H1 (cell line): ENCODE measurements around the gene TOP1. TPM values are rescaled to one million over a fixed set of nuclear protein-coding genes. Genes with fewer than 3 reads are reported as not detected.

ENCODE experiments used
- CTCF ChIA-PET: fragments of 300-600 bp; sonication (Branson Sonifier 250); formaldehyde crosslinking; loops from one replicate; lab custom pipeline; 2021; ENCODE audit not compliant: partially characterized antibody; lab: Charles Lee
- POLR2A ChIA-PET: fragments of 300-600 bp; sonication (Branson Sonifier 250); formaldehyde crosslinking; loops from one replicate; lab custom pipeline; 2021; ENCODE audit warnings: inconsistent platforms; ENCODE audit not compliant: partially characterized antibody; lab: Charles Lee
- DNase-seq, 2 experiments: peaks; one replicate each; pipeline versions ENCODE4 v3.0.0 to v3.0.0-alpha.2; 2010 to 2022; ENCODE audit warnings: low spot score in 2 of 2, low read depth in 1 of 2, mixed read lengths in 1 of 2
- FAIRE-seq: peaks from 2 replicates; lab custom pipeline; 2011; peaks lifted over from hg19 to GRCh38; lab: Jason Lieb, UNC
- H2AFZ ChIP-seq: 2 replicates; pipeline ENCODE4 v1.8.1; 2012; ENCODE audit warnings: low read length, inconsistent platforms
- H2AK5ac ChIP-seq: 2 replicates; pipeline ENCODE4 v1.6.1; 2013; ENCODE audit warnings: low read depth, low read length
- H2BK120ac ChIP-seq: replicated peaks from 2 replicates; pipeline ENCODE3; 2013; ENCODE audit warnings: low read depth, low read length, inconsistent platforms
- H2BK12ac ChIP-seq: 2 replicates; pipeline ENCODE4 v1.6.1; 2013; ENCODE audit warnings: low read depth, low read length
- H2BK15ac ChIP-seq: 2 replicates; pipeline ENCODE4 v1.6.1; 2013; ENCODE audit warnings: low read length
- H2BK20ac ChIP-seq: 2 replicates; pipeline ENCODE4 v1.6.1; 2013; ENCODE audit warnings: low read length
- H2BK5ac ChIP-seq: 2 replicates; pipeline ENCODE4 v1.6.1; 2013; ENCODE audit warnings: low read depth, low read length
- H3K14ac ChIP-seq: 2 replicates; pipeline ENCODE4 v1.6.1; 2013; ENCODE audit warnings: inconsistent platforms; ENCODE audit not compliant: insufficient read length
- H3K18ac ChIP-seq: 2 replicates; pipeline ENCODE4 v1.6.1; 2013; ENCODE audit warnings: low read length; ENCODE audit errors: extremely low read depth
- H3K23ac ChIP-seq: 2 replicates; pipeline ENCODE4 v1.6.1; 2013; ENCODE audit warnings: inconsistent platforms; ENCODE audit not compliant: insufficient read length
- H3K23me2 ChIP-seq: 2 replicates; pipeline ENCODE4 v1.6.1; 2013; ENCODE audit warnings: low read depth, low read length
- H3K27ac ChIP-seq: 2 replicates; pipeline ENCODE4 v1.6.1; 2011; ENCODE audit warnings: low read depth, low read length, inconsistent platforms
- H3K27me3 ChIP-seq, 4 experiments: replicated peaks in 1 of 4; 1 replicate in 1 of 4; 2 replicates in 3 of 4; pipeline versions ENCODE4 v1.6.1 to v1.8.1; 2011 to 2013; ENCODE audit warnings: low read length in 3 of 4, mild to moderate bottlenecking in 3 of 4, inconsistent platforms in 2 of 4, mixed read lengths in 2 of 4, moderate library complexity in 1 of 4; ENCODE audit not compliant: control insufficient read depth in 3 of 4, insufficient read depth in 3 of 4; ENCODE audit errors: extremely low read depth in 1 of 4
- H3K36me3 ChIP-seq, 4 experiments: 2 replicates each; pipeline versions ENCODE4 v1.6.1 to v1.8.1; 2011 to 2013; ENCODE audit warnings: mild to moderate bottlenecking in 4 of 4, low read length in 3 of 4, moderate library complexity in 2 of 4, control low read depth in 1 of 4, inconsistent platforms in 1 of 4; ENCODE audit not compliant: insufficient read depth in 4 of 4, control insufficient read depth in 2 of 4
- H3K4ac ChIP-seq: replicated peaks from 2 replicates; pipeline ENCODE3; 2013; ENCODE audit warnings: low read length, low read depth, mixed read lengths, inconsistent platforms; ENCODE audit not compliant: insufficient read length
- H3K4me1 ChIP-seq, 4 experiments: replicated peaks in 1 of 4; 1 replicate in 1 of 4; 2 replicates in 3 of 4; pipeline versions ENCODE4 v1.6.1 to v1.8.1; 2011 to 2013; ENCODE audit warnings: low read length in 3 of 4, inconsistent platforms in 2 of 4, mixed read lengths in 1 of 4; ENCODE audit not compliant: insufficient read depth in 4 of 4, control insufficient read depth in 3 of 4
- H3K4me2 ChIP-seq, 2 experiments: 2 replicates each; pipeline versions ENCODE4 v1.6.1 to v1.8.1; 2011 to 2013; ENCODE audit warnings: low read depth in 2 of 2, low read length in 2 of 2, control low read depth in 1 of 2, inconsistent platforms in 1 of 2, mild to moderate bottlenecking in 1 of 2; ENCODE audit not compliant: insufficient read depth in 1 of 2
- H3K4me3 ChIP-seq, 4 experiments: fragments of 200-600, 300-600 bp in 1 of 4; sonication (generic), shearing (Covaris generic), sonication (Bioruptor Twin) in 1 of 4; 2 replicates each; pipeline versions ENCODE4 v1.5.1 to v1.8.1; 2011 to 2016; ENCODE audit warnings: low read length in 4 of 4, low read depth in 3 of 4, control low read depth in 2 of 4, inconsistent platforms in 2 of 4, mild to moderate bottlenecking in 2 of 4, mixed read lengths in 1 of 4, moderate library complexity in 1 of 4; ENCODE audit not compliant: insufficient read depth in 2 of 4; ENCODE audit errors: extremely low read depth in 1 of 4
- H3K56ac ChIP-seq: replicated peaks from 2 replicates; pipeline ENCODE3; 2013; ENCODE audit warnings: low read depth, mild to moderate bottlenecking, mixed read lengths, low read length, inconsistent platforms; ENCODE audit not compliant: insufficient read length
- H3K79me1 ChIP-seq: 2 replicates; pipeline ENCODE4 v1.6.1; 2013; ENCODE audit warnings: low read depth, low read length, control low read depth
- H3K79me2 ChIP-seq, 2 experiments: 2 replicates each; pipeline versions ENCODE4 v1.6.1 to v1.8.1; 2012 to 2013; ENCODE audit warnings: low read length in 2 of 2, mild to moderate bottlenecking in 2 of 2, inconsistent platforms in 1 of 2; ENCODE audit not compliant: insufficient read depth in 2 of 2, control insufficient read depth in 1 of 2
- H3K9ac ChIP-seq, 4 experiments: replicated peaks in 1 of 4; 1 replicate in 1 of 4; 2 replicates in 3 of 4; pipeline versions ENCODE4 v1.6.1 to v1.8.1; 2011 to 2013; ENCODE audit warnings: low read depth in 3 of 4, low read length in 3 of 4, control low read depth in 2 of 4, mild to moderate bottlenecking in 2 of 4, moderate library complexity in 2 of 4, inconsistent platforms in 1 of 4; ENCODE audit errors: extremely low read depth in 1 of 4
- H3K9me3 ChIP-seq, 2 experiments: 2 replicates each; pipeline versions ENCODE4 v1.6.1 to v1.8.1; 2012 to 2013; ENCODE audit warnings: mild to moderate bottlenecking in 2 of 2, moderate library complexity in 2 of 2, control low read depth in 1 of 2, inconsistent platforms in 1 of 2, low read depth in 1 of 2, low read length in 1 of 2, mixed read lengths in 1 of 2; ENCODE audit not compliant: insufficient read depth in 2 of 2
- H4K20me1 ChIP-seq, 2 experiments: replicated peaks in 1 of 2; 2 replicates each; pipeline versions ENCODE3 to v1.8.1; 2011 to 2013; ENCODE audit warnings: inconsistent platforms in 2 of 2, low read length in 2 of 2, mild to moderate bottlenecking in 1 of 2; ENCODE audit not compliant: insufficient read depth in 2 of 2, control insufficient read depth in 1 of 2
- H4K5ac ChIP-seq: 2 replicates; pipeline ENCODE4 v1.6.1; 2013; ENCODE audit warnings: low read length, low read depth, mixed read lengths, inconsistent platforms; ENCODE audit not compliant: insufficient read length
- H4K8ac ChIP-seq: 2 replicates; pipeline ENCODE4 v1.8.0; 2013; ENCODE audit warnings: mild to moderate bottlenecking, moderate library complexity, low read length, inconsistent platforms; ENCODE audit not compliant: insufficient read depth; ENCODE audit errors: extremely low read depth
- H4K91ac ChIP-seq: replicated peaks from 2 replicates; pipeline ENCODE3; 2013; ENCODE audit warnings: low read length, mixed read lengths, inconsistent platforms; ENCODE audit not compliant: insufficient read length
- ASH2L ChIP-seq: fragments of 200-600, 300-600 bp; sonication (generic); IDR thresholded peaks from one replicate; pipeline ENCODE4 v1.7.1; 2017; ENCODE audit warnings: low read length
- CHD1 ChIP-seq: IDR thresholded peaks from 2 replicates; pipeline ENCODE4 v1.6.1; 2012; ENCODE audit warnings: low read depth, low read length, improper control_type of control experiment
- CTBP2 ChIP-seq: IDR thresholded peaks from 2 replicates; pipeline ENCODE4 v1.7.0; 2011; ENCODE audit warnings: borderline replicate concordance, mild to moderate bottlenecking, moderate library complexity, mixed read lengths, low read length; ENCODE audit not compliant: insufficient read depth, insufficient read length
- EGR1 ChIP-seq: IDR thresholded peaks from 2 replicates; pipeline ENCODE4 v1.6.1; 2011; ENCODE audit warnings: low read depth, low read length, borderline replicate concordance
- JUN ChIP-seq: IDR thresholded peaks from 2 replicates; pipeline ENCODE4 v1.6.1; 2011; ENCODE audit warnings: low read depth, mild to moderate bottlenecking, improper control_type of control experiment, low read length
- NANOG ChIP-seq: IDR thresholded peaks from 2 replicates; pipeline ENCODE4 v1.6.1; 2011; ENCODE audit warnings: low read length, low read depth, mild to moderate bottlenecking, inconsistent platforms; ENCODE audit not compliant: insufficient read depth, poor library complexity, severe bottlenecking
- NRF1 ChIP-seq: IDR thresholded peaks from 2 replicates; pipeline ENCODE4 v1.6.1; 2011; ENCODE audit warnings: mild to moderate bottlenecking, low read depth, low read length, improper control_type of control experiment
- POLR2AphosphoS5 ChIP-seq: IDR thresholded peaks from 2 replicates; pipeline ENCODE4 v1.6.1; 2011; ENCODE audit warnings: low read depth, low read length
- POU5F1 ChIP-seq: IDR thresholded peaks from 2 replicates; pipeline ENCODE4 v1.6.1; 2011; ENCODE audit warnings: low read depth, mild to moderate bottlenecking, low read length, moderate library complexity
- RFX5 ChIP-seq: IDR thresholded peaks from 2 replicates; pipeline ENCODE4 v1.6.1; 2011; ENCODE audit warnings: low read depth, low read length, improper control_type of control experiment, borderline replicate concordance
- SIRT6 ChIP-seq: IDR thresholded peaks from one replicate; pipeline ENCODE4 v1.7.1; 2012; ENCODE audit warnings: low read length, inconsistent platforms
- SP1 ChIP-seq: IDR thresholded peaks from 2 replicates; pipeline ENCODE4 v1.6.1; 2011; ENCODE audit warnings: low read depth, low read length
- SUZ12 ChIP-seq: fragments of 200-600 bp; sonication (generic); IDR thresholded peaks from 2 replicates; pipeline ENCODE4 v1.6.1; 2012; ENCODE audit warnings: mild to moderate bottlenecking, inconsistent platforms, low read length, moderate library complexity, mixed read lengths
- TAF1 ChIP-seq: IDR thresholded peaks from 2 replicates; pipeline ENCODE4 v1.6.1; 2011; ENCODE audit warnings: mild to moderate bottlenecking, low read depth, low read length
- WGBS, 2 experiments: shearing (Covaris generic) in 1 of 2; methylation state at CpG; one replicate each; pipeline versions ENCODE4 v1.1.6 to v1.1.7; 2013 to 2015; ENCODE audit warnings: low lambda C conversion rate in 2 of 2, mixed read lengths in 2 of 2, inconsistent platforms in 1 of 2, low coverage in 1 of 2, missing lambda C conversion rate in 1 of 2; ENCODE audit not compliant: insufficient replicate concordance in 2 of 2, insufficient coverage in 1 of 2, insufficient read length in 1 of 2; ENCODE audit errors: extremely low coverage in 1 of 2, missing lambda C conversion rate in 1 of 2; 5-methylcytosine and 5-hydroxymethylcytosine counted together
- polyA plus RNA-seq, 7 experiments: library from polyadenylated mRNA; depleted of rRNA in 3 of 7; stranded (reverse) in 5 of 7; unstranded in 2 of 7; fragments of >200 nt in 5 of 7; fragments of 200-250 nt in 2 of 7; gene quantifications; 1 replicate in 5 of 7; 2 replicates in 1 of 7; 4 replicates in 1 of 7; pipeline versions ENCODE4 v1.2.1 to v1.2.3, GENCODE V29; 2011 to 2013; ENCODE audit warnings: missing spikeins in 2 of 7, mixed read lengths in 2 of 7
- total RNA-seq: library from RNA; stranded (reverse); fragmentation: NEBNext Ultra II Directional; extraction: Animal tissue kit (Norgen Biotek cat#: 25700); gene quantifications from 2 replicates; pipeline ENCODE4 v1.2.1, GENCODE V29; 2021

The TOP1 gene
- total and polyA plus RNA-seq, 2 of the 8 experiments (the other 6 are each of a cell fraction or from before 2014, with no cell fraction given), result 7.4 to 108 TPM

GRCh38 chr20:41148942-41149341 lies 120.3 kb downstream of the TOP1 start:
- Histone ChIP-seq H2BK5ac (no peak overlapping the region), H3K27ac (no peak overlapping the region)
- no peak for FAIRE-seq
- TF ChIP-seq SP1 (no peak), ASH2L (no peak), SUZ12 (no peak), CHD1 (no peak), RFX5 (no peak), SIRT6 (no peak), POLR2AphosphoS5 (no peak), CTBP2 (no peak), NANOG (no peak), EGR1 (no peak), POU5F1 (no peak), JUN (no peak), TAF1 (no peak), NRF1 (no peak)

More at GRCh38 chr20:41148942-41149341, 120.3 kb downstream of the TOP1 start:
- H2BK20ac ChIP-seq, result no peak overlapping the region
- no peaks in the 10 kb centered on the region for H3K9me3 ChIP-seq
- no peak for DNase-seq
- H3K4me2 ChIP-seq, result no peak overlapping the region
- no peak overlapping the region for H4K8ac ChIP-seq
- no peak overlapping the region for H2BK120ac ChIP-seq
- peaks cover 0 to 10% (median 5%) of the 10 kb centered on the region in 4 experiments; a peak in 3 of 7 replicates for H3K4me1 ChIP-seq
- H3K23ac ChIP-seq, result no peak overlapping the region
- H3K23me2 ChIP-seq, result no peaks in the 10 kb centered on the region
- peaks cover 39 to 69% of the 10 kb centered on the region in 2 experiments for H4K20me1 ChIP-seq
- 91% methylated on average over 5 of the region's 5 CpGs; no CpG with 5 or more reads in 1 of the 2 experiments for WGBS, 2 experiments
- no peak overlapping the region for H2AK5ac ChIP-seq
- no peak overlapping the region for H3K18ac ChIP-seq
- no peak overlapping the region for H4K5ac ChIP-seq
- no peak overlapping the region for H4K91ac ChIP-seq
- no peak overlapping the region for H2BK12ac ChIP-seq
- no peak overlapping the region for H3K9ac ChIP-seq
- H3K14ac ChIP-seq, result no peak overlapping the region
- H2BK15ac ChIP-seq, result no peak overlapping the region
- no peak overlapping the region for H3K4ac ChIP-seq
- ChIA-PET POLR2A (interaction anchor here (1.3 kb wide), 2 partner anchors 11 to 262 kb away, joined by 3 to 7 read pairs; no protein-coding TSS in a partner anchor), CTCF (interaction anchor here (0.8 to 5.0 kb wide), 6 partner anchors 10 to 192 kb away, joined by 3 to 29 read pairs (median 5); partner anchors contain the start of gene LPIN3)
- peaks cover 80 to 100% of the 10 kb centered on the region in 2 experiments for H3K79me2 ChIP-seq
- peaks cover 0 to 2% (median 0%) of the 10 kb centered on the region in 4 experiments; a peak in 1 of 8 replicates for H3K36me3 ChIP-seq
- H2AFZ ChIP-seq, result no peak overlapping the region
- no peak overlapping the region for H3K4me3 ChIP-seq
- peaks cover 52% of the 10 kb centered on the region for H3K79me1 ChIP-seq
- H3K27me3 ChIP-seq, result no peaks in the 10 kb centered on the region
- no peak overlapping the region for H3K56ac ChIP-seq
